HG02840 (cell line): Measurements from ENCODE around the gene LMAN2.

Experiments used
- ATAC-seq: cut with Tn5 transposase; IDR thresholded peaks from one replicate; pipeline ENCODE4 v1.9.1; 2021; ENCODE audit warnings: mild to moderate bottlenecking, moderate library complexity, moderate number of reproducible peaks; ENCODE audit not compliant: unreplicated experiment, low FRiP score

Gene LMAN2

GRCh38 chr5:177351392-177352329 lies at the start of gene LMAN2:
Gene LMAN2, minus strand, starts transcription at chr5:177351668. Its CDS starts 21 bp downstream, at chr5:177351647.
- peak; percentile 94 for ATAC-seq

- no peak for ATAC-seq
Measured at GRCh38 chr5:177399997-177400868, 48.8 kb upstream of the LMAN2 start, which contains the start of gene PFN3. Gene PFN3, minus strand, starts transcription at chr5:177400661. Its CDS starts 85 bp downstream, at chr5:177400576.

GRCh38 chr5:177397875-177398390 lies 46.5 kb upstream of the LMAN2 start:
- ATAC-seq, result no peak

GRCh38 chr5:177396807-177397206 lies 45.3 kb upstream of the LMAN2 start:
- ATAC-seq, result no peak

- ATAC-seq, result no peak
Measured at GRCh38 chr5:177396078-177396477, 44.6 kb upstream of the LMAN2 start.

GRCh38 chr5:177393990-177394389 lies 42.5 kb upstream of the LMAN2 start:
- no peak for ATAC-seq

- no peak for ATAC-seq
Measured at GRCh38 chr5:177393206-177393765, 41.8 kb upstream of the LMAN2 start.

GRCh38 chr5:177392765-177393164 lies 41.3 kb upstream of the LMAN2 start:
- no peak for ATAC-seq

GRCh38 chr5:177390363-177391300 lies 39.2 kb upstream of the LMAN2 start:
- ATAC-seq, result peak; percentile 66

GRCh38 chr5:177389241-177390169 lies 38.0 kb upstream of the LMAN2 start:
- ATAC-seq, result no peak

- ATAC-seq, result no peak
Measured at GRCh38 chr5:177388521-177389052, 37.1 kb upstream of the LMAN2 start.

- no peak for ATAC-seq
Measured at GRCh38 chr5:177387405-177387804, 35.9 kb upstream of the LMAN2 start.

GRCh38 chr5:177386542-177386941 lies 35.1 kb upstream of the LMAN2 start:
- no peak for ATAC-seq

- no peak for ATAC-seq
Measured at GRCh38 chr5:177385720-177386119, 34.3 kb upstream of the LMAN2 start.

- no peak for ATAC-seq
Measured at GRCh38 chr5:177384134-177384533, 32.7 kb upstream of the LMAN2 start, which contains the start of gene SLC34A1. Gene SLC34A1, plus strand, starts transcription at chr5:177384434. Its CDS starts 1,308 bp downstream, at chr5:177385742.

- ATAC-seq, result no peak
Measured at GRCh38 chr5:177383181-177383580, 31.7 kb upstream of the LMAN2 start.

GRCh38 chr5:177382423-177383029 lies 31.1 kb upstream of the LMAN2 start:
- no peak for ATAC-seq

- ATAC-seq, result no peak
Measured at GRCh38 chr5:177380805-177381126, 29.3 kb upstream of the LMAN2 start.
